Activated CD4-positive, alpha-beta T cell treated with anti-CD3 and anti-CD28 coated beads, Interleukin-2, amount 50 U/mL, for 24 hours (primary cell): ENCODE results near the gene FIZ1.

Source experiments
- DNase-seq, 2 donors: peaks; one replicate each; pipeline ENCODE4 v3.0.0-alpha.2; 2020; ENCODE audit warnings: low read depth in 1 of 2, low spot score in 1 of 2

Gene FIZ1

GRCh38 chr19:55613930-55614710 lies 14.8 kb upstream of the FIZ1 start:
- DNase-seq = no peak

GRCh38 chr19:55613396-55613795 lies 14.1 kb upstream of the FIZ1 start:
- no peak for DNase-seq

GRCh38 chr19:55611983-55612645 lies 12.8 kb upstream of the FIZ1 start:
- no peak for DNase-seq

DNA sequence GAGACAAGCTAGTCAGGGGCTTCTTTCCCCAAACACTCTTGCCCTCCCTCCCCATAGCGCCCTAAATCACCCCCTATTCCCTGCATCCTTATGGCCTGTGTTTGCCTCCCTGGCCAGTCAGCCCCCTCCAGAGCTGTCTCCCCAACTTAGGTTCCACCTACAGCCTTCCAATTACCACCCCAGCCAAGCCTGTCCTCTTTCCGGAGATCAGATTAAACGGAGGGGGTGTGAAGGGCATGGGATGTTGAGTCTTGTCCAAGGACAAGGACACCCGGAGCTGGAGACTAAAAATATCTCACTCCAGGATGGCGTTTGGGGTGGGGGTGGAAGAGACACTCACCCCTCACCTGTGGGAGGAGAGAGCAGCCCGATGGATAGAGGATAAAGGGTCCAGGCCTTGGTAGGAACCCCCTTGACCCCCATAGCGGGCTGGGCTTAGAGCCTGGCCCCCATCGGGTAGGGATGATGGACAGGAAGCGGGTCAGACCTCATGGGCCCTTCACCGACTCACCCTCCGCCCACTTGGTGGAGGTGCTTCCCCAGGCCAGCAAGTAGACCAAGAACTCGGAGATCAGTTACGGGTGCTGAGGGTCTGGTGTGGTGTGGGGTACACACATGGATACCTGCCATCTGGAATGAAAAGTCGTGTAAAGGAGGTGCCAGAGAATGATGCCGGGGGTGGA lies 12.1 kb upstream of the FIZ1 start:
- no peak for DNase-seq

- no peak for DNase-seq
Observed at GRCh38 chr19:55609326-55609725, 10.0 kb upstream of the FIZ1 start.

DNA sequence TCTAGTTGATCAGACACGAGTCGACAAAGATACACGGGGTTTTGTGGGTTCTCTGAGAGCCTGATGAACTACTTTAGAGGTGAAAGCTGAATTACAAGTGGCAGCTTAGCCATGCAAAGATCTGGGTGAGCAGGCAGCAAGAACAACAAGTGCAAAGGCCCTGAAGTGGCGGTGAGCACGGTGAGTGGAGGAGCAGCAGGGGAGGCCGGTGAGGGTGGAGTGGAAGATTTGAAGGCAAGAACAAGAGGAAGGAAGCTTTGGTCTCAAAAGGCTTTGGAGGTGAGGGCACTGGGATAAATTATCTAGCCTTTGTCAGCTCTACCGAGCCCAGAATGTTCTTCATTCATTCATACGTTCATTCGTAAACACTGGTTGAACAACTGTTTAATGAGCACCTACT lies 7.5 kb upstream of the FIZ1 start:
- no peak for DNase-seq

GRCh38 chr19:55606471-55606787 lies 7.1 kb upstream of the FIZ1 start:
- DNase-seq = no peak

- DNase-seq = peak; percentile 49 to 72
Observed at GRCh38 chr19:55605637-55606470, 6.5 kb upstream of the FIZ1 start, which contains the start of gene ZNF865. ZNF865 (plus strand) TSS chr19:55605647; CDS start chr19:55613619, 7,972 bp downstream.

DNA sequence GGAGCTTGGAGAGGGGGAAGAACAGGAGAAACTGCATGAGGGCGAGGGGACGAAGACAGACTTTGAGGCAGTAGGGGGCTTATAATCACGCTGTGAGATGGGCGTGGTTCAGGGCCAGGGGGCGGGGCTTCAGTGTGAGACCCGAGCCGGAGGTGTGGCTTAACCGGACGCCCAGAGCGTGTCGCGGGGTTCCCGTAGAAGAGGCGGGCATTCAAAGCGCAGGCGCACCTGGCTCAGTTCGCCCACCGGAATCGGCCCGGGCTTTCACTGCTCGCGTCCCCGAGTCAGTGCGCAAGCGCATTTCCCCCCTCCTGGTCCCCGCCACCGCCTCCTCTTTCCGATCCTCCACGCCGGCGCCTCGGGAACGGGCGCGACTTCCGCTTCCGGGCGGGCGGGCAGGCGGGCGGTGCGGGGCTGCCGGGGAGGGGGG lies 5.9 kb upstream of the FIZ1 start:
- DNase-seq = peak; percentile 98 to 99

DNA sequence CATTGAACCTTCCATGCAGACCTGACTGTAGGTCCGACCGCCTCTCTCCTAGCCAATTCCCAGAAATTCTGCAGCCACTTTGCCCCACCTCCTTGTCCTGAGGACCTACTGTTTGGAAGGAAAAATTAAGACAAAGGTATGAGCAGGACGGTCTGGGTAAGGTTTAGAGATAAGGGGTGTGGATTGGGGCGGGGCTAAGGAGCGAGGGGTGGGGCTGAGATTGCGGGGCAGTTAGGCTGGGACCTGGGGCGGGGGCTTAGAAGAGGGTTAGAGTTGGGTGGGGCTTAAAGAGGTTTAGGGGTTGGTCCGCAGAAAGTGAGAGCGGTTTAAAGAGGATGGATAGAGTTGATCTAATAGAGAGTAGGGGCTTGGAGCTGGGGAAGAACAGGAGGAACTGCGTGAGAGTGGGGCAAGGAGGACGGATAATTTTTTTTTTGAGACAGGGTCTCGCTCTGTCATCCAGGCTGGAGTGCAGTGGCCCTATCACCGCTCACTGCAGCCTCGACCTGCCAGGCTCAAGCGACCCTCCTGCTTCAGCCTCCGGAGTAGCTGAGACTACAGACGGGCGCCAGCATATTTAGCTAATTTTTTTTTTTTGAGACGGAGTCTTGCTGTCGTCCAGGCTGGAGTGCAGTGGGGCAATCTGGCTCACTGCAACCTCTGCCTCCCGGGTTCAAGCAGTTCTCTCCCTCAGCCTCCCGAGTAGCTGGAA lies 4.4 kb upstream of the FIZ1 start:
- no peak for DNase-seq

DNA sequence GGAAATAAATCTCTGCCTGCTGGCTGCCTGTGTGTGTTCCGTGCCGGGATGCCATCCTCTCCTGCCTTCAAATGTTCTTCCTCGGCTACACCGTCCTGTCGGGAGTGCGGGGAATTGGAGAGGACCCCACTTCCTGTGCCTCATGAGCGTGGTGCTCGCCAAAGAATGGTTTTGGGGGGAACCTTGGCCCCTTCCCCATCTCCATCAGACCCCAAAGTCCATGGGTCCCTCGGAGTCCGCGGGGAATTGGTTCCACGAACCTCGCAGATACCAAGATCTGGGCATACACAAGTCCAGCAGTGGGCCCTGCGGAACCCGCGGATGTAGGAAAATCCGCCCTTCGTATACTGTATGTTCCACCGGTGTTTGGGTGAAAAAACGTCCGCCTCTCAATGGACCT lies 3.8 kb upstream of the FIZ1 start:
- DNase-seq = no peak

DNA sequence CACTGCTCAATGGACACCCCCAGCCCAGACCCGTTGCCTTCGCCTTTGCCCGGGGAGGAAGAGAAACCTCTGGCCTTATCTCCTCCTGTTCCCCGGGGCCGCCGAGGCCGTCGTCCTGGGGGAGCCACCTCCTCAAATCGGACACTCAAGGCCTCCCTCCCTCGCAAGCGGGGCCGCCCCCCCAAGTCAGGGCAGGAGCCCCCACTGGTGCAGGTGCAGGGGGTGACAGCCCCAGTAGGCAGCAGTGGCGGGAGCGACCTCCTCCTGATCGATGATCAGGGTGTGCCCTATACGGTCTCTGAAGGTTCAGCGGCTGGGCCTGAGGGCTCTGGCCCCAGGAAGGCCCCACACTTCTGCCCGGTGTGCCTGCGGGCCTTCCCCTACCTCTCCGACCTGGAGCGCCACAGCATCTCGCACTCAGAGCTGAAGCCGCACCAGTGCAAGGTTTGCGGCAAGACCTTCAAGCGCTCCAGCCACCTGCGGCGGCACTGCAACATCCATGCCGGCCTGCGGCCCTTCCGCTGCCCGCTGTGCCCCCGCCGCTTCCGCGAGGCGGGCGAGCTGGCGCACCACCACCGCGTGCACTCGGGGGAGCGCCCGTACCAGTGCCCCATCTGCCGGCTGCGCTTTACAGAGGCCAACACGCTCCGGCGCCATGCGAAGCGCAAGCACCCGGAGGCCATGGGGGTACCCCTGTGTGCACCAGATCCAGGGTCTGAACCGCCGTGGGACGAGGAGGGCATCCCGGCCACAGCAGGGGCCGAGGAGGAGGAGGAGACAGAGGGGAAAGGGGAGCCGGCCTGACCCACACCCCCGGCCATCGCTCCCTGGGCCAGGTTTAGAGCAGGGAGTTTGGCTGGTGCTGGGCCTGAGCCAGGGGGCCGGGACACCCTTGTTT lies 3.0 kb upstream of the FIZ1 start:
- DNase-seq = no peak

GRCh38 chr19:55601084-55601483 lies 1.8 kb upstream of the FIZ1 start:
- no peak for DNase-seq

DNA sequence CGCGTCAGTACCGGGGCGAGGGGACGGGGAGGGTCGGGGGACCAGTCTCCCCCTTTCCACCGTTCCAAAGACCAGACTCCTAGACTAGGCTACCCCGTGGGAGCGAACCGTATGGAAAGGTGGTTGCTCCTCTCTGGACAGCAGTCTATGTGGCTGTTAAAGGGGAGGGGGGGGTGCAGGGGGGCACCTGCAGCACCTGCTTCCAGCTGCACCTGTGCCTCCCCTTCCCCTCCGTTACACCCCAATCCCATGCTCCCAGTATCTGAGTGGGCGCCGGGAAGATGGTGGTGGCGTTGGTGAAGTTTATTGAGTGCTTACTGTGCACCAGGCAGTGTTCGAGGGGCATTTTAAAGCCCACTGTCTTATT lies 1.3 kb upstream of the FIZ1 start:
- DNase-seq = no peak

- DNase-seq = peak; percentile 70 to 76
Observed at GRCh38 chr19:55599842-55600661, 735 bp upstream of the FIZ1 start, which contains the start of gene ZNF524. ZNF524 (plus strand) TSS chr19:55600288; CDS start chr19:55602113, 1,825 bp downstream.

DNA sequence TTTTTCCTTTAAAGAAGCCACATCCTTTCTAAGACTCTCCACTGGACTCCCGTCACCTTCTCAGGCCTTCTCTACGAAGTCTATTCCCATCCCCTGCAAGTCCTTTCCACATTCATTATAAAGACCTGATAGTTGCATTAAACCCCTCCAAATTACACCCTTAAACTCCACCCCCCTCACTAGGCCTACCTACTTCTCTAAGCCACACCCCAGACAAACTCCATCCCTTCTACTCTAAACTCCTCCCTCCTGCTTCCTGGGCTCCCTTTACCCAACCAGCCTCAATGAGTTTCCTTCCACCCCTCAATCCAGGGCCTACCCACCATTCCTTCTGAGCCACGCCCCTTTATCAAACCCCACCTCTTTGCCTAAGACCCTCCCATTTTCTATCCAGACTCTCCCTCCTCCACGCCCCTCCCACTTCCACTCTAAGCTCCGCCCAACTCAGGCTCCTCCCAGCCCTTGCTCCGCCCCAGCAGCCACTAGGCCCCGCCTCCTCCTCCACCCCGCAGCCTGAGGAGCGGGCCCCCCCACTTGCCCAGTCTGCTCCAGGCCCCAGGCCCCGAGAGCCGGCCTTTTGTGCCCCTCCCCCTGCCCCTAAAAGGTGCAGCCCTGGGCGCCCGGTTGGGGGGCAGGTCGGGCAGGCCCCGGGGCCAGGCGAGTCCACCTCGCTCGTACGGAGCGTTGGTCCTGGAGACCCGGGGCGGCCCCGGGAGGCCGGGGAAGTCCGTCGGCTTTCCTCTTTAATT lies 424 bp downstream of the FIZ1 start:
- peak; percentile 91 to 96 for DNase-seq

DNA sequence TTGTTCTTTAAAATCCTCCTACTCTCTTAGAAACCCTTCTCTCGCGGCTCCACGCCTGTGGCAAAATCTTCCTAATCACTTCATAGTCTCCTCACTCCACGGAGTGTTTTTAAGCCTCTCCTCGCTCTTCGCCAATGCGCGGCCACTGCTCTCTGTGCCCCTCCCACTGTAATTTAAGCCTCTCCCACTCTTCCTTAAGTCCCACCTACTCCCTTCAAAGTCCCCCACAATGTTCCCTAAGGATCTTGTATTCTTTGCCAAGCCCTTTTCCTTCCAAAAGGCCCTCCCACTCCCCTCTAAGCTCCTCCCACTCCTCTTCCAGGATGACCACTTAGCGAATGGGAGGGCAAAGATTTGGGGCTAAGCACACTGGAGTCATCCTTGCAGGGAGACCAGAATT lies 1.3 kb downstream of the FIZ1 start:
- no peak for DNase-seq

DNA sequence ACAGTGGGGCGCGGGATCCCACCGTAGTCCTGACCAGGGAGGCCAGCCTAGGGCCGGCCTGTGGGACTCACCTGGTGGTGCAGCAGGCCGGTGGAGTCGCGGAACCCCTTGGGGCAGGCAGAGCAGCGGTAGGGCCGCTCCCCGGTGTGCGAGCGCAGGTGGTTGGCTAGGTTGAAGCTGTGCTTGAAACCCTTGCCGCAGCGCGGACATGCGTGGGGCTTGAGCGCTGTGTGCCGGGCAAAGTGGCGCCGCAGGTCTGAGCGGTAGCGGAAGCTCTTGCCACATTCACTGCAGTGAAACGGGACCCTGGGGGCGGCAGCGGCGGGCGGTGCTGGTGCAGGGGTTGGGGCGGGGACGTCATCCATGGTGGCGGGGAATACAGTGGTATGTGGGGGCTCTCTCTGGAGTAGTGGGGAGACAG lies 1.8 kb downstream of the FIZ1 start:
- DNase-seq = no peak
